GM21526 (cell line): ENCODE data around the gene RFX5.
A peak's percentile ranks its signal among the peaks of the same experiment; 100 is the strongest.
"Not testable (repeated sequence)": the region's sequence is repeated elsewhere in the genome, so short reads cannot be mapped to it uniquely, and the experiment has no call there.

Source experiments
- ATAC-seq: cut with Tn5 transposase; IDR thresholded peaks from one replicate; pipeline ENCODE4 v1.9.1; 2021; ENCODE audit warnings: moderate library complexity; ENCODE audit not compliant: unreplicated experiment, low FRiP score

The RFX5 gene

DNA sequence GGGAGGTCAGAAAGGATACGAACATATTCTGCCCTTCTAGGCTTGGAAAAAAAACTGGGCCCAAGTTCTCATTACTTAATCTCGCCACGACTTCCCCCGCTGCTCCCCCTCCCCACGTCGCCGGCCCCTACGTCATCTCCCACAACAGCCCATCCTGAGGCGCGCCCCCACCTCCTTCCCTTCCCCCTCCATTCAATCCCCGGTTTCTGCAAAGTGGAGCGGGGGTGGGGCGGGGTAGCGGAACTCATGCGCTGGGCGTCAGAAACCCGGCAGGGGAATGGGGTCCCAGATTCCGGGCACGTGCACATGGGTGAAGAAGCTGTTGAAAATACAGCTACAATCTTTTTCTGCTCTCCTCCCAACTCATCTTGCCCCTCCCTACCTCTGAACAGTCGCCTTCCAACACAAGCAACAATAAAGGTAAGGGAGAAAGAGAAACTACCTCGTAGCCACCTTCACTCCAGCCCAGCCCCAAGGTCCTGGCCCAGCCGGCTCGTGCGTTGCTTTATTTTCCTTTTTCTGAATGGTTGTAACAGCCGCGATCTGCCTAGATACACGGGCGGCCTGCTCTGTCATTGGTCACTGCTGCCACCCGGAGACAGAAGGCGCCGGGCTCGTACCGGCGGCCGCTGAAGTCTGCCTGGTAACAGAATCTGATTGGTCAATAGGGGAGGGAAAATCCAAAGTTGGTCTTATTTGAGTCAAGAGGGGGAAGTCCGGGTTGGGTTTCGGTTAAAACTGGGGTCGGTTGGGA is at the start of gene RFX5:
TSS of gene RFX5 (minus strand) at position 484 of the 754 bp plus-strand sequence. CDS start 932 bp downstream, outside the sequence.
- ATAC-seq, result peak; percentile 86

DNA sequence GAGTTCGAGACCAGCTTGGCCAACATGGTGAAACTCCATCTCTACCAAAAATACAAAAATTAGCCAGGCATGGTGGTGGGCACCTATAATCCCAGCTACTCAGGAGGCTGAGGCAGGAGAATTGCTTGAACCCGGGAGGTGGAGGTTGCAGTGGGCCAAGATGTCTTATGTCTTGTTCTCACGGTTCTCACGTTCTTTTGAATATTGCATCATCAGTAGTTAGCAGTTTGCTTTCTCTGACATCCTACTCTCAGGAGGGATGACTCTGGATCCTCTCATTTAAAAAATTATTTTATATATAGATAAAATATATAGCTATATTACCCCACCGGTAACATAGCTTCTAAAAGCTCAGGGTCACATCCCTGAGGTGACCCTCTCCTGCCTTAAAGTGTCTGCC is 49.2 kb upstream of the RFX5 start:
- ATAC-seq, result not testable (repeated sequence)

DNA sequence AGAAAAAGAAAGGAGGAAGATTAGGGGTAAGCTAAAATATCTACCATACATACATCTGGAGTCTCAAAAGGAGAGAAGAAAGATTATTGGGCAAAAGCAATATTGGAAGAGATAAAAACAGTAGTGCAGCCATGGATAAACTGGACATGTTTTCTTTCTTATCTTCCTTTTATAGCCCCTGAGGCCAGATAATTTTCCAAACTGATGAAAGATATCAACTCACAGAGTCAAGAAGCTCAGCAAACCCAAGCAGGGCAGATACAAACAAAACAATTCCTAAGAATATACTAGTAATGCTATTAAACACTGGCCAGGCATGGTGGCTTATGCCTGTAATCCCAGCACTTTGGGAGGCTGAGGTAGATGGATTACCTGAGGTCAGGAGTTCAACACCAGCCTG is 46.5 kb upstream of the RFX5 start:
- ATAC-seq, result no peak

DNA sequence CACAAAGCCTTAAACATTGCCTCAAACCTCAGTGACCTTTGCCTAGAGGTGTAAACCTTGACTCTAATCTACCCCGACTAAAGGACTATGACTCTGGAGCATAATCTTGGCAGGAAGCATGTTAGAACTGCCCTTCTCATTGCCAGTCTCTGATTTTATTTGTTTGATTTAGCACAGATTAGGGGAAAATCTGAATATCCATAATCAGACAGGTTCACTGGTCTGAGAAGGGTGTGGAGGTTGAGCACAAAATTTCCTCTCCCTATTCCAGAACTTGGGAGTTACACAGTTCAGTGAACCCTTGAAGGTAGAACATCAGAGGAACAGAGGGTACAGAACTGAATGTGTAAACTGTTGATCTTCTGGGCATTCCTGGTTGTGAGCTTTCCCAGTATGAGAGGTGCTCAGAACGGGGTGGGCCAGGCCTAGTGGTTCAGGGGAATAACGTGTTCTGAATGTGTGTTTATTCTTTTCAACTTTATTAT is 44.1 kb upstream of the RFX5 start:
- no peak for ATAC-seq

DNA sequence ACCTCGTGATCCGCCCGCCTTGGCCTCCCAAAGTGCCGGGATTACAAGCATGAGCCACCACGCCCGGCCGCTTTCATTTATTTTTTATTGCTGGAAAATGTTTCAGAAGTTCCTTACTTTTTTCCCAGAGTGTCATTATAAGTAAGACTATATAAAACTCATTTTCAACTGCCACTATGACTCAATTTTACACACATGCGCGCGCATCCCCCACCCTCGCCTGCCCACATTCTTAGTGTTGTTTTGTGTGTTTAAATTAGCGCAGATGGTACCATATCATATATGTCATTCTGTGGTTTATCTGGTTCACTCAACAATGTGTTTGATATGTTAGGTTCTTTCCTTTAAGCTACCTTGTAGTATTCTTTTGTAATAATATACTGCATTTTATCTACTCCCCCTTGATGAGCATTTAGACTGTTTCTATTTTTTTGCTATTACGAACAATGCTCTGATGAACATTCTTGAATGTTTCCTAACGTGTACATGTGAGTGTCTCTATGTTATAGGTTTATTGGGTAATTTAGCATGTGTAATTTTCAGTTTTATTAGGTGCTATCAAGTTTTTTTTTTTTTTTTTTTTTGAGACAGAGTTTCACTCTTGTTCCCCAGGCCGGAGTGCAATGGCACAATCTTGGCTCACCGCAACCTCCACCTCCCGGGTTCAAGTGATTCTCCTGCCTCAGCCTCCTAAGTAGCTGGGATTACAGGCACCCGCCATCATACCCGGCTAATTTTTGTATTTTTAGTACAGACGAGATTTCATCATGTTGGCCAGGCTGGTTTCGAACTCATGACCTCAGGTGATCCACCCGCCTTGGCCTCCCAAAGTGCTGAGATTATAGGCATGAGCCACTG is 43.4 kb upstream of the RFX5 start:
- ATAC-seq, result not testable (repeated sequence)

DNA sequence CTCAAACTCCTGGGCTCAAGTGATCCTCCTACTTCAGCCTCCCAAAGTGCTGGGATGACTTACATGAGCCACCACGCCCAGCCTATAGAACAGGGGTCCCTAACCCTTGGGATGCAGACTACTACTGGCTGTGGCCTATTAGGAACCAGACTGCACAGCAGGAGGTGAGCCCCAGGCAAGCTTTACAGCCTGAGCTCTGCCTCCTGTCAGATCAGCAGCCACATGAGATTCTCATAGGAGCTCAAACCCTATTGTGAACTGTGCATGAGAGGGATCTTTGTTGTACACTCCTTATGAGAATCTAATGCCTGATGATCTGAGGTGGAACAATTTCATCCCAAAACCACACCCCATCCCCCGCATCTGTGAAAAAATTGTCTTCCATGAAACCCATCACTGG is 39.0 kb upstream of the RFX5 start:
- ATAC-seq, result no peak

DNA sequence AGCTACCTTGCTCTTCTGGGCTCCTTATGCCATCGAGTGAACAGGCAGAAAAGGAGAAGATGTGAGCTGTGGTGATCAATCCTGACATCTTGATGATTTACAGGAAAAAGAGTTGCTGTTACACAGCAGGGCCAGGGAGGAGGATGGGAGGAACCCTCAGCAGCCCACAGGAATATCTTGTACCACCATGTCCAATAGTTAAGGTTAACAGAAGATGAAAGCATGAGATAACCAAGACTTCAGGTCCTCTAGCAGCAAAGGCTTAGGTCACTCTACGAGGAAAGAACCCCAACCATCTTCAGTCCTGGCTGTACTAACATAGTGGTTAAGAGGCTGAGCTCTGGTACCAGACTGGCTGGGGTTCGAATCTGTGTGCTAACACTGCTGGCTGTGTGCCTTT is 37.5 kb upstream of the RFX5 start:
- ATAC-seq, result no peak

DNA sequence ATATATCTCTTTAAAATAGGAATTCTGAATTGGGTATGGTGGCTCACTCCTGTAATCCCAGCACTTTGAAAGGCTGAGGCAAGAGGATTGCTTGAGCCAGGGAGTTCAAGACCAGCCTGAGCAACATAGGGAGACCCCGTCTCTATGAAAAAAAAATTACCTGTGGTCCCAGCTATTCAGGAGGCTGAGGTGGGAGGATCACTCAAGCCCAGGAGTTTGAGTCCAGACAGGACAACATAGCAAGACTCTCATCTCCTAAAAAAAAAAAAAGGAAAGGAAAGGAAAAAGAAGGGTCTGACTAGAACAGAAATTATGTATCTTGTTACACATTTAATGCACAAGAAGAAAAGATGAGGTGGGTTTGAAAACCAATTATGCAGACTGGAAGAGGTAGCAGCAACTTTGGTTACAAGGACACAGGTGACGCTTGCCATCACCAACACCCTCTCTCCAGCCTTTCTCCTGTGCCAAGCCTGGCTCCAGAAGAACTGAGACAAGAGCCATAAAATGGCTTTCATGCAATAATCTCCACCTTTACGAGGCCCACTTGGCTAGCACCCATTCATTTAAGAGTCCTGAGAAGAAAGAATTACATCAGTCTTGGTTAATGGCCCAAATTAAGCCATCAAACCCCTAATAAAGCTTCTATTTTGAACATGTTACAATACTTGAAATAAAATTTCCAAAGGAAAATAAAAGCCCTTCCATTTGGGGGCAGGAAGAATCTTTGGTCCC is 30.3 kb upstream of the RFX5 start:
- no peak for ATAC-seq

DNA sequence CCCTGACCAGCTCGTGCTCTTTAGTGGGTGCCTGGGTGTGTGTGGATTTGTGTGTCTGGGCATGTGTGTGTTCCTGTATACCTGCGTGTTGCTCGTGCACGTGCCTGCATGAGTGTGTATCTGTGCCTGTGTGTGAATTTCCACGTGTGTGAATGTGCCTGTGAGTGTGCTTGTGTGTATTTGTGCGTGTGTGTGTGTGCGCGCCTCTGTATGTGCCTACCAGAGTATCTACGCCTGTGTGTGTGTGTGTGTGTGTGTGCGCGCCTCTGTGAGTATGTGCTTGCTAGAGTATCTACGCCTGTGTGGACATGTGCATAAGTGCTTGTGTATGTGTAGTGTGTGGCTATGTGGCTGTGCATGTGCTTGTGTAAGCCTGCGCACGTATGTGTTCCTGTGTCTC is 26.1 kb upstream of the RFX5 start:
- no peak for ATAC-seq

DNA sequence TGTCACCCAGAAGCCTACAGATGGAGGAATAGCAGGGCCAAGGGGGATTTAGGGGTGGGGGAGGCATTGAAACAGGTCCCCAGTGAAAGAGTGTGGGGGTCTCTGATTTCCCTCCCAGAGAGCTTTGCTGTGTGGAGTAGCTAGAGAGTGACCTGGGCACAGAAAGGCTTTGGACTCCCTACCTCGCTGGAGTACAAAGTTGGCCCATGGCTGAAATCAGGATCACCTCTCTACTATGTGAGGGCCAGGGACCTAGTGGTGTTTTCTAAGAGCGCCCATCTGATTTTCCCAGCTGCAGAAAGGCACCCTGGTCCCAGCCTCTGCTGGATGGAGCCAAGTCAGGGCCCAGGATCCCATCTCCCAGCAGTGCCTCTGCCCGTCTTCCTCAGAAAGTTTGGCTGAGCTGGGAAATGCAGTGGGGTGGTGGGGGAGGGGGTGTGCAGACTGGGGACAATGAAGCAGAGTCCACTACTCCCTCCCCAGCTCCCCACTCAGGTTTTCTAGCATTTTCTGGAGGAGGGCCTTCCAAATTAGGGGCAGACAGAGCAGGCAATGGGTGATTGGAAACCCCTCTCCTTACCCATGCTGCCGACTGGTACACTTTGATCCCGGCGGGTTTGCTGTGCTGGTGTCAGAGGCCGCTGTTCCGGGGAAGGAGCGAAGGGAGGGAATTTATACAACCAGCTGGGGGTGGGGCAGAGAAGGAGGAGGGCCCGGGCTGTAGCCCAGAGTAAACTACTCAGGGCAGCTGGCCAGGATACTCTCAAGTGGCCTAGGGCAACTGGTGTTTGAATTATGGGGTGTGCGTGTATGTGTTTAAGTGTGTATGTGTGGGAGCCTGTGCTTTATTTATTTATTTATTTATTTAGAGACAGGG is 25.2 kb upstream of the RFX5 start, which contains the start of gene SELENBP1:
TSS of gene SELENBP1 (minus strand) at position 648 of the 877 bp plus-strand sequence. CDS start at position 584, 64 bp downstream.
- ATAC-seq, result no peak

DNA sequence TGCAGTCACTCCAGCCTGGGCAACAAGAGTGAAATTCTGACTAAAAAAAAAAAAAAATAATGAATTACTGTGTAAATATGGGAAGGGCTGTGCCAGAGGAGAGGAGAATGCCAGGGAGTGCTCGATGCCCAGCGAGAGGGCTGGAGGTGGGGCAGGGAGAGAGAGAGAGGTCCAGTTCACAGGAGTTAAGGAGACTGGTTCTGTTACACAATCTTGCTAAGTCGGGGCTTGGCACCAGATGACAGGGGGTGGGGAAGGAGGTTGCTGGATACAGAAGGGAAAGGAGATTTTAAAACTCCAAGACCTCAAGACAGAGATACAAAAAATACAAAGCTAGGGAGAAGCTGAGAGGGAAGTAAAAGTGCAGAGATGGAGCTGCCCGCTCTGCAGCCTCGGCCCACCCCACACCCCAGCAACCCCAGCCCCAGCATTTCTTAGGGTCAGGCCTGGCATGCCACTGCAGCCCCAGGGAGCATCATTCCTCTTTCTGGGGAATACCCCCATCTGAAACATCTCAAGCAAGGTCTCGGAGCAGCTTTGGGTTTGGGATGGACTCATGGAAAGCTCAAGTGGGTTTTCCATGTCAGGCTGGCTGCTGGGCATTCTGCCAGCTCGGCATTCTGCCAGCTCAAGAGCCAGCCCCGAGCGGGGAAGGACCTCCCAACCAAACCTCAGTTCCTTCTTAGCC is 24.5 kb upstream of the RFX5 start:
- ATAC-seq, result no peak

DNA sequence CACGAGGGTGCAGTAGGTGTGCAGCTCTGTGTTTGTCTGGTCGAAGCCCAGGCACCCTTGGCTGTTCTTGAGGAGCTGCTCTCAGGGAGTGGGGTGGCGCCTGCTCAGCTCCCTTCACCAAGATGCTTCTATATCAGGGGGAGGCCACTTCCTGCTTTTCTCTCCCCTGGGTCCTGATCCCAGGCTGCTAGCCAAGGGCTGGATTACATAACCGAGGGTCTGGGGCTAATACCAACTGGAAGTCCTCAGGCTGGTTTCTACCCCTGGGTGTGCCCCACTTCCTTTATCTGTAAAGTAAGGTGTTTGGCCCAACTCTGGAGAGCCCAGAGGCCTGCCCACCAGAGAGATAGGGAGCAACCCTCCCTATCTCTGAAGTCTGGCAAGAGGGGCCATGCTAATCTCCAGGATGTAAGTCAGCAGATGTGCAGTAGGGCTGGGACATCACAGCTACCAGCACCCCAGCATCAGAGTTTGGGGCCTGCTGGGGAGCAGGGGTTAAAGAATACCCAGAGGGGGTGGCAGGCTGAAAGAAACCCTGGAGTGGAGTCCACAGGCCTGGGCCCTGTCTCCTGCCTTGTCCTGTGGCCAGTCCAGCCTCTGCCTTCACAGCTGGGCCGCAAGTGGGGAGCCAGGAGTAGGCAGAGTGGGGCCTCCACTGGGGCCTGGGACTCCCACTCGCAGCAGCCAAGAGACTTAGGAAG is 23.3 kb upstream of the RFX5 start:
- ATAC-seq, result no peak

DNA sequence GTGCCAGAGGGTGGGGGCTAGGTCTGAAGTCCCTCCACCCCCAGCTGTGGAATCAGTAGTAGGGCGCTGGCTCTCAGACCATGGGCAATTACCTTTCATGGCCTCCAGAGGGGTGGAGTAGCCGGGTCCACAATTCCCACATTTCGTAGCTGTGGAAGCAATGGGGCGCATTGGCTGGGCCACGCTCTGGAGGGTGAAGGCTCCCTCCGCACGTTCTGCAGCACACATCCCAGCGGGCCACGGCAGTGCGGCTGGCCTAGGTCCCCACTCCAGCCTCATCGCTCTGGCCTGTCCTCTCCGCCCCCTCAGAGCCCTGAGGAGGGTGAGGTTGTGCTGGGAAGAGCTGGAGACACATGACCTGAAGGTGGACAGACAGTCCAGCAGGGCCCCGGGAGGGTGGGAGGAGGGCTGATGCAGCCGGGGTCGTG is 22.6 kb upstream of the RFX5 start:
- no peak for ATAC-seq

DNA sequence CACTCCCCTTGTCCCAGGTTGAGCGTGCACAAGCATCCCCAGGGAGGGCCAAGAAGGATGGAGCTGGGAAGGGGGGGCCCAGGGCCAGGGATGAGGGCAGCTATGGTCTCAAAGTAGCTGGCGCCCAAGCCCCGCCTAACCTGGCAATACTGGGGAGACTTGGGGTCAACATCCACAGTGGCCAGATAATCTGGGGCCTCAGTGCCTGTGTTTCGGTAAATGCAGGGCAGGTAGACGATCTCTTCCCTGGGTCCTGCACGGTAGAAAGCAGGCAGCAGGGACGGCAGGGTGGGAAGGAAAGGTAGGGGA is 22.2 kb upstream of the RFX5 start:
- no peak for ATAC-seq

DNA sequence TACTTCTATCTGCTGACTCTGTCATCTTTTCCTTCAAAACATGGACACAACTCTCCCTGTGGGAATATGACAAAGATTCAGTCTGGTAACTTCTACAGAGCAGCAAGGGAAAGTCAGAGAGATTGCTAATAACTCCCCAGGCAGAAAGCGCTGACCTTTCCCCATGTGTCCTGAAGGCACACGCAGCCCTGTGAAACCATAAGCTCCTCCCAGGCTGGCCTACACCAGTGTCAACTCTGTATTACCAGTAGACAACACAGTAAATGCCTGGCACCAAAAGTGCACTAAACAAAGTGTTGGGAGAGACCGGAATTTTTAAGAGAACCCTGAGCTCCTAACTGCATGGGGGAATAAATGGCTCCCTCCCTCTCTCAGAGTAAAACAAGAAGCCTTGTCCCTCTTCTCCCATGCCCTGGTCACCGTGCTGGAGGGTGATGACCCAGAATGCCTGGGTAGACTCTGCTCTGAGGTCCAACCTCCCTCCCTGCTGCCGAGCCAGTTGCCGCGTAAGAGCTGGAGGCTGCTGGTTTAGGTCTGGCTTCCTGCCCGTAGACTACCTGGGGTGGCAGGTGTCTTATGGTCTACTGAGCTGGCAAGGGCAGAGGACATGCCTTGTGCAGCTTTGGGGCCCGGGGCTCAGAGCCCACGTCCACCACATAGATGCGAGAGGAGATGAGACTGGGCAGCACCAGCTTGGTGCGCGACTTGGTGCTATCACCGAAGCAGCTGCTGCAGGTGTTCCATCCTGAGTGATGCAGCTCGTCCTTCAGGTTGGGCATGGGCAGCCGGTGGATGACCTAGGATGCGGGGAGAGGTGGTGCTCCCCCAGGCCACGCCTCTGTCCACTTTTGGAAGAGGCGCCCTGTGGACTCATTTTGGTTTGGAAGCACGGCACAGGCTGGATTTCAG is 21.6 kb upstream of the RFX5 start:
- no peak for ATAC-seq

DNA sequence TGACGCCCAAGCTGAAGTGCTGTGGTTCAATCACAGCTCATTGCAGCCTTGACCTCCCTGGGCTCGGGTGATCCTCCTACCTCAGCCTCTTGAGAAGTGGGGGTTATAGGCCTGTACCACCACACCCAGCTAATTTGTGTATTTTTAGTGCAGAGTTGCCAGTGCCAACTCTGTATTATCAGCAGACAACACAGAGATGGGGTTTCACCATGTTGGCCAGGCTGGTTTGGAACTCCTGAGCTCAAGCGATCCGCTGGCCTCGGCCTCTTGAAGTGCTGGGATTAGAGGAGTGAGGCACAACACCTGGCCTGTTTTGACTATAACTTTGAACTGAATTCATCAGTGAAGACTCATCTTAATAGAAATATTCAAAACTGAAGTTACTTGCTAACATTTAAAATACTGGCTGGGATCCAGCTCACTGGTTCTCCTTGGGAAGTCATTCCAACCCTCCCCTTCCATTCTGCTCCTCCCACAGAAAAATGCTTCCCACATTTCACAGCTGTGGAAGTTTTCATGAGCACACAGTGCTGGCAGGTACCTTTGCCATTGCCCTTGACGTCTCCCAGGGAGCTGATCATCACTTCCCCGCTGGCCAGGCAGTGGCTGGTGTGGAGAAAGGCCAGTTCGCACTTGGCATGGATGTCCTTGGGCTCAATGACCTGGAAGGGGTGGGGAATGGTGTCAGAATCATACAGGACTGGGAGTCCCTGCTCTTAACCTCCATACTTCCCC is 20.8 kb upstream of the RFX5 start:
- no peak for ATAC-seq

DNA sequence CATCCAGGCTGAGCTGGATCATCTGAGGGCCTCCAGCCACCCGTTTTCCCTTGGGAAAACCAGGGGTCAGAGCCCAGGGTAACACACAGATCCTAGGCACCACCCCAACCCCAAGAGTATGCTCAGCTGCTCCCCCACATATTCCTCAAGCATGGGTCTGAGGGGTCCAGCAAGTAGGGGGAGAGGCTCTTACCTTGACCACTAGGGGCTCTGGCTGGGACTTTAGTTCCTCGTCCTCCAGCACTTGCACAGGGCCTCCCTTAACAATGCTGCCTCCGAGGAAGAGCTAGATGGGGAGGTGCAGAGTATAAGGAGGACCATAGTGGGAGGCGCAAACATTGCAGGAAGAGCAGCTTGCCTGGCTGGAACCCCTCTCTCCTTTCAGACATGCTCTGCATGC is 17.9 kb upstream of the RFX5 start:
- ATAC-seq, result no peak
